ENCODE data around the gene TNIK.

The TNIK gene

GRCh38 chr3:171490901-171491300 is 30.7 kb upstream of the TNIK start:
- Histone ChIP-seq H2AFZ (ENCODE audit: low read length) (no peak overlapping the region), H3K9me2 (ENCODE audit: low read depth, low read length) (no peaks in the 10 kb centered on the region)

GRCh38 chr3:171489348-171489747 is 29.1 kb upstream of the TNIK start:
- Histone ChIP-seq H3K9me3 (ENCODE audit: low read length) (no peaks in the 10 kb centered on the region), H3F3A (ENCODE audit: insufficient read depth, low read length) (no peaks in the 10 kb centered on the region), H3K36me3 (ENCODE audit: insufficient read depth, low read length) (no peaks in the 10 kb centered on the region), H3K9ac (ENCODE audit: low read length) (no peak overlapping the region), H4K20me1 (ENCODE audit: insufficient read depth, low read length) (no peaks in the 10 kb centered on the region), H3K9me2 (ENCODE audit: low read depth, low read length) (no peaks in the 10 kb centered on the region), H3K79me2 (ENCODE audit: insufficient read depth, low read length) (no peaks in the 10 kb centered on the region), H3K4me2 (ENCODE audit: low read length) (no peak overlapping the region), H3K27me3 (ENCODE audit: insufficient read depth, low read length) (no peaks in the 10 kb centered on the region), H3K4me3 (ENCODE audit: low read depth, low read length, poor library complexity, severe bottlenecking) (no peak overlapping the region), H3K4me1 (ENCODE audit: insufficient read depth, low read length, severe bottlenecking) (no peaks in the 10 kb centered on the region), H2AFZ (ENCODE audit: low read length) (no peak overlapping the region), H3K27ac (ENCODE audit: low read depth, low read length, poor library complexity, severe bottlenecking) (no peak overlapping the region)
- no peak for TF ChIP-seq CTCF (IDR thresholded peaks at IDR 0.05; ENCODE audit: low read length)
- TF ChIP-seq EZH2 (IDR thresholded peaks at IDR 0.05; ENCODE audit: borderline replicate concordance, low read length), result no peak

More at GRCh38 chr3:171490901-171491300, 30.7 kb upstream of the TNIK start:
- Histone ChIP-seq H3F3A (ENCODE audit: insufficient read depth, low read length) (no peaks in the 10 kb centered on the region), H3K4me3 (ENCODE audit: low read depth, low read length, poor library complexity, severe bottlenecking) (no peak overlapping the region), H3K27me3 (ENCODE audit: insufficient read depth, low read length) (no peaks in the 10 kb centered on the region), H3K4me2 (ENCODE audit: low read length) (no peak overlapping the region), H3K9ac (ENCODE audit: low read length) (no peak overlapping the region), H3K4me1 (ENCODE audit: insufficient read depth, low read length, severe bottlenecking) (no peaks in the 10 kb centered on the region), H3K36me3 (ENCODE audit: insufficient read depth, low read length) (no peaks in the 10 kb centered on the region), H3K79me2 (ENCODE audit: insufficient read depth, low read length) (no peaks in the 10 kb centered on the region), H4K20me1 (ENCODE audit: insufficient read depth, low read length) (no peaks in the 10 kb centered on the region), H3K27ac (ENCODE audit: low read depth, low read length, poor library complexity, severe bottlenecking) (no peak overlapping the region), H3K9me3 (ENCODE audit: low read length) (no peaks in the 10 kb centered on the region)
- TF ChIP-seq EZH2 (IDR thresholded peaks at IDR 0.05; ENCODE audit: borderline replicate concordance, low read length) (no peak), CTCF (IDR thresholded peaks at IDR 0.05; ENCODE audit: low read length) (no peak)

GRCh38 chr3:171488479-171488878 is 28.3 kb upstream of the TNIK start:
- H2AFZ ChIP-seq (ENCODE audit: low read length), result no peak overlapping the region
- no peak for TF ChIP-seq EZH2 (IDR thresholded peaks at IDR 0.05; ENCODE audit: borderline replicate concordance, low read length)
- no peak for TF ChIP-seq CTCF (IDR thresholded peaks at IDR 0.05; ENCODE audit: low read length)

More at GRCh38 chr3:171488479-171488878, 28.3 kb upstream of the TNIK start:
- Histone ChIP-seq H3K27ac (ENCODE audit: low read depth, low read length, poor library complexity, severe bottlenecking) (no peak overlapping the region), H3K9me3 (ENCODE audit: low read length) (no peaks in the 10 kb centered on the region), H3K79me2 (ENCODE audit: insufficient read depth, low read length) (no peaks in the 10 kb centered on the region), H3K4me1 (ENCODE audit: insufficient read depth, low read length, severe bottlenecking) (no peaks in the 10 kb centered on the region), H3K9ac (ENCODE audit: low read length) (no peak overlapping the region), H4K20me1 (ENCODE audit: insufficient read depth, low read length) (no peaks in the 10 kb centered on the region), H3K4me2 (ENCODE audit: low read length) (no peak overlapping the region), H3K9me2 (ENCODE audit: low read depth, low read length) (no peaks in the 10 kb centered on the region), H3K4me3 (ENCODE audit: low read depth, low read length, poor library complexity, severe bottlenecking) (no peak overlapping the region), H3K27me3 (ENCODE audit: insufficient read depth, low read length) (no peaks in the 10 kb centered on the region), H3K36me3 (ENCODE audit: insufficient read depth, low read length) (no peaks in the 10 kb centered on the region), H3F3A (ENCODE audit: insufficient read depth, low read length) (no peaks in the 10 kb centered on the region)

All from OCI-LY1 (cell line).